ENCODE data around the gene GET3. TPM values are rescaled to one million over a fixed set of nuclear protein-coding genes. Genes with fewer than 3 reads are reported as not detected.

Gene GET3
- total and polyA plus RNA-seq, 2 of the 13 experiments (the other 11 are each of a cell fraction or from before 2014, with no cell fraction given): 57.7 to 59.4 TPM

DNA sequence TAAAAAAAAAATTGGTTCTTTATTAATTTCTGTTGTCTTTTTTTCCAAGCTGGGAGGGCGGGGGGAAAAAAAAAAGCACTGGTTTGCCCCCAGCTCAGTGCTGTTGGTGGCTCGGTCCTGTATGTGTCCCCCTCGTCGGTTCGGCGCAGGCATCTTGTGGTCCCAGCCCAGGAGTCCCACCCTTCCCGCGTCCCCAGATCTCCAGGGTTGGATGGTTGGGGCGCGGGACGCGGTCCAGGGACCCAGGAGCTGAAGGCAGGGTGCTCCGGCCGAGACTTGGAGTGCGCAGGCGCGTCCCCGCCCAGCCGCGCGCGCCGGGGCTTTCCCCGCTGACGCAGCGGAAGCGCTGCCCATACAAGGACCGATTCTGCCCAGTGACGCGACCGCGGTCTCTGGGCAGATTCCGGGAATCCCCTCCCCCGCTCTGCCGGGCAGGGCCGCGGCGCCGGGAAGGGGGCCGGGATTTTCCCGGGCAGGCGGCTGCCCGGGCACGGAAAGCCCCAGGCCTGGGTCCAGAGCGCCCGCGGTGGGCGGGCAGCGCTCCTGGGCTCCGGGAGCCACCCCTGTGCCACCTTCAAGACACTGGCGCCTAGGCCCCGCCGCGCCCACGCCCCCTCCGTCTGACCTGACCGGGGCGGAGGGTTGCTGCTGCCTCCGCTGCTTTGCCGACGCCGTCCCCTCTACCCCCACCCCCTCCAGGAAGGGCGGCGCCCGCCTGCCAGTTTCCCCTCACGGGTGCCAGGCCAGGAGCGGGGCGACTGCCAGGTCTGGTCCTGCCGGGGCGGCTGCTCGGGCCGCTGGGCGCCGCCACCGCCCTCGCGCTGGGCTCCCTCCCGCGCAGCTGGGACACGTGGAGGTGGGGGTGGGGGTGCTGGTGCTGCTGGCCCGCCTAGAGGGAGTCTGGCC, 56.2 kb downstream of the GET3 start (continued):
- TF ChIP-seq, protein P1, sequence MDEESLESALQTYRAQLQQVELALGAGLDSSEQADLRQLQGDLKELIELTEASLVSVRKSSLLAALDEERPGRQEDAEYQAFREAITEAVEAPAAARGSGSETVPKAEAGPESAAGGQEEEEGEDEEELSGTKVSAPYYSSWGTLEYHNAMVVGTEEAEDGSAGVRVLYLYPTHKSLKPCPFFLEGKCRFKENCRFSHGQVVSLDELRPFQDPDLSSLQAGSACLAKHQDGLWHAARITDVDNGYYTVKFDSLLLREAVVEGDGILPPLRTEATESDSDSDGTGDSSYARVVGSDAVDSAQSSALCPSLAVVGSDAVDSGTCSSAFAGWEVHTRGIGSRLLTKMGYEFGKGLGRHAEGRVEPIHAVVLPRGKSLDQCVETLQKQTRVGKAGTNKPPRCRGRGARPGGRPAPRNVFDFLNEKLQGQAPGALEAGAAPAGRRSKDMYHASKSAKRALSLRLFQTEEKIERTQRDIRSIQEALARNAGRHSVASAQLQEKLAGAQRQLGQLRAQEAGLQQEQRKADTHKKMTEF (CRISPR knock-in tag; IDR thresholded peaks at IDR 0.05): peak; percentile 90
- peak; percentile 30; the same call in 1 of the 2 replicates for TF ChIP-seq HOXA5 (CRISPR knock-in tag; IDR thresholded peaks at IDR 0.05)
- TF ChIP-seq, protein P2, sequence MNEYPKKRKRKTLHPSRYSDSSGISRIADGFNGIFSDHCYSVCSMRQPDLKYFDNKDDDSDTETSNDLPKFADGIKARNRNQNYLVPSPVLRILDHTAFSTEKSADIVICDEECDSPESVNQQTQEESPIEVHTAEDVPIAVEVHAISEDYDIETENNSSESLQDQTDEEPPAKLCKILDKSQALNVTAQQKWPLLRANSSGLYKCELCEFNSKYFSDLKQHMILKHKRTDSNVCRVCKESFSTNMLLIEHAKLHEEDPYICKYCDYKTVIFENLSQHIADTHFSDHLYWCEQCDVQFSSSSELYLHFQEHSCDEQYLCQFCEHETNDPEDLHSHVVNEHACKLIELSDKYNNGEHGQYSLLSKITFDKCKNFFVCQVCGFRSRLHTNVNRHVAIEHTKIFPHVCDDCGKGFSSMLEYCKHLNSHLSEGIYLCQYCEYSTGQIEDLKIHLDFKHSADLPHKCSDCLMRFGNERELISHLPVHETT (CRISPR knock-in tag; conservative IDR thresholded peaks at IDR 0.05): peak; percentile 66; the same call in 1 of the 2 replicates
- TF ChIP-seq ZNF326 (CRISPR knock-in tag; IDR thresholded peaks at IDR 0.05; ENCODE audit: borderline replicate concordance): 0 out of 2 replicates have a peak, but pooled peaks have one; percentile 65
- TF ChIP-seq, protein P3, sequence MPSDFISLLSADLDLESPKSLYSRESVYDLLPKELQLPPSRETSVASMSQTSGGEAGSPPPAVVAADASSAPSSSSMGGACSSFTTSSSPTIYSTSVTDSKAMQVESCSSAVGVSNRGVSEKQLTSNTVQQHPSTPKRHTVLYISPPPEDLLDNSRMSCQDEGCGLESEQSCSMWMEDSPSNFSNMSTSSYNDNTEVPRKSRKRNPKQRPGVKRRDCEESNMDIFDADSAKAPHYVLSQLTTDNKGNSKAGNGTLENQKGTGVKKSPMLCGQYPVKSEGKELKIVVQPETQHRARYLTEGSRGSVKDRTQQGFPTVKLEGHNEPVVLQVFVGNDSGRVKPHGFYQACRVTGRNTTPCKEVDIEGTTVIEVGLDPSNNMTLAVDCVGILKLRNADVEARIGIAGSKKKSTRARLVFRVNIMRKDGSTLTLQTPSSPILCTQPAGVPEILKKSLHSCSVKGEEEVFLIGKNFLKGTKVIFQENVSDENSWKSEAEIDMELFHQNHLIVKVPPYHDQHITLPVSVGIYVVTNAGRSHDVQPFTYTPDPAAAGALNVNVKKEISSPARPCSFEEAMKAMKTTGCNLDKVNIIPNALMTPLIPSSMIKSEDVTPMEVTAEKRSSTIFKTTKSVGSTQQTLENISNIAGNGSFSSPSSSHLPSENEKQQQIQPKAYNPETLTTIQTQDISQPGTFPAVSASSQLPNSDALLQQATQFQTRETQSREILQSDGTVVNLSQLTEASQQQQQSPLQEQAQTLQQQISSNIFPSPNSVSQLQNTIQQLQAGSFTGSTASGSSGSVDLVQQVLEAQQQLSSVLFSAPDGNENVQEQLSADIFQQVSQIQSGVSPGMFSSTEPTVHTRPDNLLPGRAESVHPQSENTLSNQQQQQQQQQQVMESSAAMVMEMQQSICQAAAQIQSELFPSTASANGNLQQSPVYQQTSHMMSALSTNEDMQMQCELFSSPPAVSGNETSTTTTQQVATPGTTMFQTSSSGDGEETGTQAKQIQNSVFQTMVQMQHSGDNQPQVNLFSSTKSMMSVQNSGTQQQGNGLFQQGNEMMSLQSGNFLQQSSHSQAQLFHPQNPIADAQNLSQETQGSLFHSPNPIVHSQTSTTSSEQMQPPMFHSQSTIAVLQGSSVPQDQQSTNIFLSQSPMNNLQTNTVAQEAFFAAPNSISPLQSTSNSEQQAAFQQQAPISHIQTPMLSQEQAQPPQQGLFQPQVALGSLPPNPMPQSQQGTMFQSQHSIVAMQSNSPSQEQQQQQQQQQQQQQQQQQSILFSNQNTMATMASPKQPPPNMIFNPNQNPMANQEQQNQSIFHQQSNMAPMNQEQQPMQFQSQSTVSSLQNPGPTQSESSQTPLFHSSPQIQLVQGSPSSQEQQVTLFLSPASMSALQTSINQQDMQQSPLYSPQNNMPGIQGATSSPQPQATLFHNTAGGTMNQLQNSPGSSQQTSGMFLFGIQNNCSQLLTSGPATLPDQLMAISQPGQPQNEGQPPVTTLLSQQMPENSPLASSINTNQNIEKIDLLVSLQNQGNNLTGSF (CRISPR knock-in tag; IDR thresholded peaks at IDR 0.05): no peak
- TF ChIP-seq, protein P4, sequence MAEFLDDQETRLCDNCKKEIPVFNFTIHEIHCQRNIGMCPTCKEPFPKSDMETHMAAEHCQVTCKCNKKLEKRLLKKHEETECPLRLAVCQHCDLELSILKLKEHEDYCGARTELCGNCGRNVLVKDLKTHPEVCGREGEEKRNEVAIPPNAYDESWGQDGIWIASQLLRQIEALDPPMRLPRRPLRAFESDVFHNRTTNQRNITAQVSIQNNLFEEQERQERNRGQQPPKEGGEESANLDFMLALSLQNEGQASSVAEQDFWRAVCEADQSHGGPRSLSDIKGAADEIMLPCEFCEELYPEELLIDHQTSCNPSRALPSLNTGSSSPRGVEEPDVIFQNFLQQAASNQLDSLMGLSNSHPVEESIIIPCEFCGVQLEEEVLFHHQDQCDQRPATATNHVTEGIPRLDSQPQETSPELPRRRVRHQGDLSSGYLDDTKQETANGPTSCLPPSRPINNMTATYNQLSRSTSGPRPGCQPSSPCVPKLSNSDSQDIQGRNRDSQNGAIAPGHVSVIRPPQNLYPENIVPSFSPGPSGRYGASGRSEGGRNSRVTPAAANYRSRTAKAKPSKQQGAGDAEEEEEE (CRISPR knock-in tag; IDR thresholded peaks at IDR 0.05; ENCODE audit: borderline replicate concordance): no peak
- no peak for TF ChIP-seq ZNF101 (CRISPR knock-in tag; IDR thresholded peaks at IDR 0.05; ENCODE audit: borderline replicate concordance, low read depth)
- no peak for TF ChIP-seq PCBP1 (IDR thresholded peaks at IDR 0.05; ENCODE audit: borderline replicate concordance, low read depth, low read length)
- TF ChIP-seq SP4 (CRISPR knock-in tag; IDR thresholded peaks at IDR 0.05): peak; percentile 89
- TF ChIP-seq, protein P5, sequence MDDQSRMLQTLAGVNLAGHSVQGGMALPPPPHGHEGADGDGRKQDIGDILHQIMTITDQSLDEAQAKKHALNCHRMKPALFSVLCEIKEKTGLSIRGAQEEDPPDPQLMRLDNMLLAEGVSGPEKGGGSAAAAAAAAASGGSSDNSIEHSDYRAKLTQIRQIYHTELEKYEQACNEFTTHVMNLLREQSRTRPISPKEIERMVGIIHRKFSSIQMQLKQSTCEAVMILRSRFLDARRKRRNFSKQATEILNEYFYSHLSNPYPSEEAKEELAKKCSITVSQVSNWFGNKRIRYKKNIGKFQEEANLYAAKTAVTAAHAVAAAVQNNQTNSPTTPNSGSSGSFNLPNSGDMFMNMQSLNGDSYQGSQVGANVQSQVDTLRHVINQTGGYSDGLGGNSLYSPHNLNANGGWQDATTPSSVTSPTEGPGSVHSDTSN (CRISPR knock-in tag; IDR thresholded peaks at IDR 0.05; ENCODE audit: borderline replicate concordance): no peak
- peak; percentile 55; the same call in 1 of the 2 replicates for TF ChIP-seq PPARG (CRISPR knock-in tag; conservative IDR thresholded peaks at IDR 0.05)
- TF ChIP-seq ZNF839 (CRISPR knock-in tag; IDR thresholded peaks at IDR 0.05; ENCODE audit: borderline replicate concordance): no peak

All from HepG2 (cell line).